ENCODE measurements around the gene TTC21A. TPM values are rescaled to one million over a fixed set of nuclear protein-coding genes. Genes with fewer than 3 reads are reported as not detected.

The TTC21A gene
- total RNA-seq, 5 donors from 2014 or later (not counting 1 experiment from before 2014, with no cell fraction given) = 3.5 to 12.4 (median 5.4) TPM

- H3K4me1 Mint-ChIP-seq = peaks cover 73 to 77% (median 76%) of the 10 kb centered on the region in 3 donors
- ChIA-PET CTCF (interaction anchor here (0.5 to 1.3 kb wide), 3 partner anchors 27 to 140 kb away, joined by 3 to 5 read pairs (median 4); no protein-coding TSS in a partner anchor), POLR2A (interaction anchor here (0.5 to 1.4 kb wide), 11 partner anchors 8 to 258 kb away, joined by 3 to 4 read pairs (median 3); no protein-coding TSS in a partner anchor)
- Histone ChIP-seq H3K4me3 (ENCODE audit: control insufficient read depth in 1 of 2, extremely low read depth in 1 of 2, low read length in 1 of 2) (no peak overlapping the region), H3K4me1 (ENCODE audit: control insufficient read depth in 1 of 2, extremely low read depth in 1 of 2, insufficient read depth in 2 of 2, low read length in 2 of 2) (peaks cover 48 to 74% of the 10 kb centered on the region in 2 experiments), H3K27me3 (replicated peaks in 1 of 2; ENCODE audit: control insufficient read depth in 2 of 2, extremely low read depth in 1 of 2, insufficient read depth in 2 of 2, low read length in 1 of 2) (no peaks in the 10 kb centered on the region), H3K9me3 (no peaks in the 10 kb centered on the region), H3K36me3 (ENCODE audit: control insufficient read depth in 2 of 2, extremely low read depth in 1 of 2, insufficient read depth in 1 of 2, low read length in 1 of 2) (peaks cover 2 to 25% of the 10 kb centered on the region in 2 donors), H3K27ac (ENCODE audit: low read length) (peak overlapping the region; percentile 84)
- no peaks in the 10 kb centered on the region for H3K27me3 Mint-ChIP-seq
- no peaks in the 10 kb centered on the region for H3K9me3 Mint-ChIP-seq
- peak overlapping the region; percentile 74 to 93 (median 89) for H3K4me3 Mint-ChIP-seq
- WGBS (ENCODE audit: insufficient coverage) = 57% methylated on average over 1 of the region's 4 CpGs
- DNase-seq = no peak
- no peak for ATAC-seq (replicated peaks in 1 of 4)
- H3K27ac Mint-ChIP-seq = peak overlapping the region; percentile 96 to 97
- peaks cover 24% of the 10 kb centered on the region for H3K36me3 Mint-ChIP-seq
These were observed 41.6 kb downstream of the TTC21A start for GRCh38 chr3:39149059-39149455.

GRCh38 chr3:39149498-39150147 is 42.1 kb downstream of the TTC21A start:
- Histone ChIP-seq H3K27ac (ENCODE audit: low read length) (peak overlapping the region; percentile 84), H3K27me3 (replicated peaks in 1 of 2; ENCODE audit: control insufficient read depth in 2 of 2, extremely low read depth in 1 of 2, insufficient read depth in 2 of 2, low read length in 1 of 2) (no peaks in the 10 kb centered on the region), H3K4me1 (ENCODE audit: control insufficient read depth in 1 of 2, extremely low read depth in 1 of 2, insufficient read depth in 2 of 2, low read length in 2 of 2) (peaks cover 48 to 80% of the 10 kb centered on the region in 2 experiments), H3K36me3 (ENCODE audit: control insufficient read depth in 2 of 2, extremely low read depth in 1 of 2, insufficient read depth in 1 of 2, low read length in 1 of 2) (peaks cover 2 to 20% of the 10 kb centered on the region in 2 donors), H3K4me3 (ENCODE audit: control insufficient read depth in 1 of 2, extremely low read depth in 1 of 2, low read length in 1 of 2) (no peak overlapping the region), H3K9me3 (no peaks in the 10 kb centered on the region)
- H3K27me3 Mint-ChIP-seq = no peaks in the 10 kb centered on the region
- peak overlapping the region; percentile 96 to 97 for H3K27ac Mint-ChIP-seq
- 86% methylated on average over 2 of the region's 3 CpGs for WGBS (ENCODE audit: insufficient coverage)
- peaks cover 78 to 79% (median 79%) of the 10 kb centered on the region in 3 donors for H3K4me1 Mint-ChIP-seq
- H3K4me3 Mint-ChIP-seq = peak overlapping the region; percentile 74 to 93 (median 89)
- ATAC-seq (replicated peaks in 1 of 4) (no peak), DNase-seq (no peak)
- ChIA-PET POLR2A (interaction anchor here (0.5 to 1.4 kb wide), 11 partner anchors 9 to 1311 kb away, joined by 3 to 12 read pairs (median 3); no protein-coding TSS in a partner anchor), CTCF (interaction anchor here (0.5 to 1.3 kb wide), 3 partner anchors 27 to 140 kb away, joined by 3 to 5 read pairs (median 4); no protein-coding TSS in a partner anchor)
- no peaks in the 10 kb centered on the region for H3K9me3 Mint-ChIP-seq
- H3K36me3 Mint-ChIP-seq = peaks cover 18% of the 10 kb centered on the region

GRCh38 chr3:39150148-39150802 is 42.8 kb downstream of the TTC21A start:
- peak overlapping the region; percentile 96 to 97 for H3K27ac Mint-ChIP-seq
- no peaks in the 10 kb centered on the region for H3K9me3 ChIP-seq
- H3K36me3 Mint-ChIP-seq = peaks cover 14% of the 10 kb centered on the region
- CTCF ChIA-PET = interaction anchor here in 1 of 2 donors (0.6 kb wide), 1 partner anchor 9 kb away, joined by 3 read pairs; no protein-coding TSS in a partner anchor
- peaks cover 48 to 80% of the 10 kb centered on the region in 2 experiments for H3K4me1 ChIP-seq (ENCODE audit: control insufficient read depth in 1 of 2, extremely low read depth in 1 of 2, insufficient read depth in 2 of 2, low read length in 2 of 2)
- peaks cover 79 to 80% (median 79%) of the 10 kb centered on the region in 3 donors for H3K4me1 Mint-ChIP-seq
- peak overlapping the region; percentile 96 for H3K27ac ChIP-seq (ENCODE audit: low read length)
- H3K4me3 ChIP-seq (ENCODE audit: control insufficient read depth in 1 of 2, extremely low read depth in 1 of 2, low read length in 1 of 2) = peak overlapping the region in 1 of 2 donors; percentile 82
- H3K9me3 Mint-ChIP-seq = no peaks in the 10 kb centered on the region
- ATAC-seq (replicated peaks in 1 of 4) (no peak), DNase-seq (no peak)
- no peaks in the 10 kb centered on the region for H3K27me3 Mint-ChIP-seq
- peak overlapping the region; percentile 89 to 93 (median 92) for H3K4me3 Mint-ChIP-seq
- POLR2A ChIA-PET = interaction anchor here (0.6 to 1.4 kb wide), 3 partner anchors 10 to 68 kb away, joined by 3 to 6 read pairs (median 4); no protein-coding TSS in a partner anchor
- no peaks in the 10 kb centered on the region for H3K27me3 ChIP-seq (replicated peaks in 1 of 2; ENCODE audit: control insufficient read depth in 2 of 2, extremely low read depth in 1 of 2, insufficient read depth in 2 of 2, low read length in 1 of 2)
- WGBS (ENCODE audit: insufficient coverage) = 78% methylated on average over 3 of the region's 5 CpGs
- peaks cover 0 to 13% of the 10 kb centered on the region in 2 donors for H3K36me3 ChIP-seq (ENCODE audit: control insufficient read depth in 2 of 2, extremely low read depth in 1 of 2, insufficient read depth in 1 of 2, low read length in 1 of 2)

GRCh38 chr3:39150803-39151631 is 43.5 kb downstream of the TTC21A start:
- H3K36me3 ChIP-seq (ENCODE audit: control insufficient read depth in 2 of 2, extremely low read depth in 1 of 2, insufficient read depth in 1 of 2, low read length in 1 of 2) = peaks cover 0 to 7% of the 10 kb centered on the region in 2 donors
- H3K27me3 Mint-ChIP-seq = no peaks in the 10 kb centered on the region
- ChIA-PET POLR2A (interaction anchor here (0.7 to 0.9 kb wide), 4 partner anchors 18 to 111 kb away, joined by 3 to 4 read pairs (median 4); no protein-coding TSS in a partner anchor), CTCF (interaction anchor here in 1 of 2 donors (0.5 to 0.6 kb wide), 2 partner anchors 9 to 140 kb away, joined by 3 read pairs; no protein-coding TSS in a partner anchor)
- 53% methylated on average over 3 of the region's 9 CpGs for WGBS (ENCODE audit: insufficient coverage)
- H3K9me3 ChIP-seq = no peaks in the 10 kb centered on the region
- H3K4me1 ChIP-seq (ENCODE audit: control insufficient read depth in 1 of 2, extremely low read depth in 1 of 2, insufficient read depth in 2 of 2, low read length in 2 of 2) = peaks cover 48 to 82% of the 10 kb centered on the region in 2 experiments
- peak in 9 of 35 experiments; percentile 23 to 70 (median 43) for DNase-seq
- H3K9me3 Mint-ChIP-seq = no peaks in the 10 kb centered on the region
- peak overlapping the region; percentile 89 to 93 (median 92) for H3K4me3 Mint-ChIP-seq
- H3K4me1 Mint-ChIP-seq = peaks cover 79 to 81% (median 79%) of the 10 kb centered on the region in 3 donors
- H3K27ac ChIP-seq (ENCODE audit: low read length) = peak overlapping the region; percentile 96
- peaks cover 9% of the 10 kb centered on the region for H3K36me3 Mint-ChIP-seq
- H3K4me3 ChIP-seq (ENCODE audit: control insufficient read depth in 1 of 2, extremely low read depth in 1 of 2, low read length in 1 of 2) = peak overlapping the region; percentile 81 to 82
- H3K27ac Mint-ChIP-seq = peak overlapping the region; percentile 96 to 97
- no peak for ATAC-seq (replicated peaks in 1 of 4)
- no peaks in the 10 kb centered on the region for H3K27me3 ChIP-seq (replicated peaks in 1 of 2; ENCODE audit: control insufficient read depth in 2 of 2, extremely low read depth in 1 of 2, insufficient read depth in 2 of 2, low read length in 1 of 2)

- 80% methylated on average over 1 of the region's 9 CpGs for WGBS (ENCODE audit: insufficient coverage)
- Histone ChIP-seq H3K27ac (ENCODE audit: low read length) (peak overlapping the region; percentile 76), H3K4me3 (ENCODE audit: control insufficient read depth in 1 of 2, extremely low read depth in 1 of 2, low read length in 1 of 2) (peak overlapping the region; percentile 29 to 53), H3K9me3 (no peaks in the 10 kb centered on the region), H3K4me1 (ENCODE audit: control insufficient read depth in 1 of 2, extremely low read depth in 1 of 2, insufficient read depth in 2 of 2, low read length in 2 of 2) (peaks cover 34 to 53% of the 10 kb centered on the region in 2 experiments), H3K27me3 (replicated peaks in 1 of 2; ENCODE audit: control insufficient read depth in 2 of 2, extremely low read depth in 1 of 2, insufficient read depth in 2 of 2, low read length in 1 of 2) (no peaks in the 10 kb centered on the region), H3K36me3 (ENCODE audit: control insufficient read depth in 2 of 2, extremely low read depth in 1 of 2, insufficient read depth in 1 of 2, low read length in 1 of 2) (no peaks in the 10 kb centered on the region)
- Mint-ChIP-seq H3K4me3 (peak overlapping the region; percentile 67 to 81 (median 78)), H3K27ac (peak overlapping the region; percentile 78 to 83), H3K36me3 (no peaks in the 10 kb centered on the region), H3K27me3 (no peaks in the 10 kb centered on the region), H3K4me1 (peaks cover 50 to 57% (median 50%) of the 10 kb centered on the region in 3 donors), H3K9me3 (no peaks in the 10 kb centered on the region)
- ATAC-seq (replicated peaks in 1 of 4) (no peak), DNase-seq (no peak)
- ChIA-PET CTCF (no interaction called here), POLR2A (no interaction called here)
These were observed 46.4 kb downstream of the TTC21A start for GRCh38 chr3:39153977-39154279.

All from T-cell (primary cell).